Mesothelial cell of epicardium (in vitro differentiated cells): ENCODE results near the gene ZDHHC9. TPM values are rescaled to one million over a fixed set of nuclear protein-coding genes. Genes with fewer than 3 reads are reported as not detected.
A peak's percentile ranks its signal among the peaks of the same experiment; 100 is the strongest.
"Not testable (repeated sequence)": the region's sequence is repeated elsewhere in the genome, so short reads cannot be mapped to it uniquely, and the experiment has no call there.

Experiments
- DNase-seq, 2 experiments: peaks; one replicate each; pipeline ENCODE4 v3.0.0; 2021; ENCODE audit warnings: low spot score in 2 of 2; ENCODE audit not compliant: unreplicated experiment in 2 of 2
- H3K27ac Mint-ChIP-seq: 2 replicates; pipeline ENCODE4 v1.8.0; 2021; ENCODE audit warnings: mixed read lengths
- H3K27me3 Mint-ChIP-seq: 2 replicates; pipeline ENCODE4 v1.8.0; 2021; ENCODE audit warnings: low read depth, mixed read lengths
- H3K36me3 Mint-ChIP-seq: 2 replicates; pipeline ENCODE4 v1.8.0; 2021; ENCODE audit warnings: mixed read lengths
- H3K4me1 Mint-ChIP-seq: 2 replicates; pipeline ENCODE4 v1.8.0; 2021; ENCODE audit warnings: mixed read lengths
- H3K4me3 Mint-ChIP-seq: 2 replicates; pipeline ENCODE4 v1.8.0; 2021; ENCODE audit warnings: mild to moderate bottlenecking, moderate library complexity, mixed read lengths
- H3K9me3 Mint-ChIP-seq: 2 replicates; pipeline ENCODE4 v1.8.0; 2021; ENCODE audit warnings: mixed read lengths
- CTCF ChIP-seq: fragments of 200-600 bp; sonication (generic); IDR thresholded peaks from one replicate; pipeline ENCODE4 v1.5.0; 2021; ENCODE audit warnings: antibody characterized with exemption; ENCODE audit not compliant: unreplicated experiment
- total RNA-seq: library from RNA; stranded (reverse); gene quantifications from 3 replicates; pipeline ENCODE4 v1.2.1, GENCODE V29; 2021

The ZDHHC9 gene
- total RNA-seq, result 30.2 to 33.1 TPM (median 32.2 TPM) in 3 replicates

GRCh38 chrX:129843459-129844306, at the start of gene ZDHHC9:
Gene ZDHHC9 (minus strand): TSS chrX:129843886. CDS start chrX:129841945, 1,941 bp downstream.
- peak; percentile 80 to 91 for DNase-seq
- Mint-ChIP-seq H3K36me3 (no peaks in the 10 kb centered on the region), H3K27ac (peak within 1 kb of the TSS; percentile 93), H3K4me3 (peak within 1 kb of the TSS; percentile 84), H3K27me3 (peaks cover 13% of the 10 kb centered on the region), H3K9me3 (peaks cover 4% of the 10 kb centered on the region), H3K4me1 (peaks cover 15% of the 10 kb centered on the region)
- TF ChIP-seq CTCF, result no peak

GRCh38 chrX:129877401-129877800, 33.7 kb upstream of the ZDHHC9 start:
- H3K4me3 Mint-ChIP-seq, result no peak overlapping the region
- H3K9me3 Mint-ChIP-seq, result peaks cover 20% of the 10 kb centered on the region
- TF ChIP-seq CTCF, result no peak
- H3K4me1 Mint-ChIP-seq, result no peaks in the 10 kb centered on the region
- no peak overlapping the region for H3K27ac Mint-ChIP-seq
- peaks cover 3% of the 10 kb centered on the region for H3K27me3 Mint-ChIP-seq
- DNase-seq, result no peak
- H3K36me3 Mint-ChIP-seq, result no peaks in the 10 kb centered on the region

- no peak overlapping the region for H3K4me3 Mint-ChIP-seq
- H3K4me1 Mint-ChIP-seq, result no peaks in the 10 kb centered on the region
- H3K36me3 Mint-ChIP-seq, result no peaks in the 10 kb centered on the region
- DNase-seq, result no peak
- TF ChIP-seq CTCF, result no peak
- H3K27me3 Mint-ChIP-seq, result no peaks in the 10 kb centered on the region
- H3K27ac Mint-ChIP-seq, result no peak overlapping the region
- peaks cover 20% of the 10 kb centered on the region for H3K9me3 Mint-ChIP-seq
These were observed 33.2 kb upstream of the ZDHHC9 start for GRCh38 chrX:129876771-129877305.

GRCh38 chrX:129875669-129876068, 32.0 kb upstream of the ZDHHC9 start:
- Mint-ChIP-seq H3K36me3 (no peaks in the 10 kb centered on the region), H3K27me3 (peaks cover 2% of the 10 kb centered on the region), H3K27ac (no peak overlapping the region), H3K4me3 (no peak overlapping the region), H3K9me3 (peaks cover 24% of the 10 kb centered on the region), H3K4me1 (no peaks in the 10 kb centered on the region)
- TF ChIP-seq CTCF, result no peak
- DNase-seq, result no peak

- H3K9me3 Mint-ChIP-seq, result peaks cover 27% of the 10 kb centered on the region
These were observed 28.8 kb upstream of the ZDHHC9 start for GRCh38 chrX:129872524-129872923.

GRCh38 chrX:129866321-129866720, 22.6 kb upstream of the ZDHHC9 start:
- H3K4me3 Mint-ChIP-seq, H3K27ac Mint-ChIP-seq, H3K36me3 Mint-ChIP-seq, H3K4me1 Mint-ChIP-seq, DNase-seq: not testable (repeated sequence)
- Mint-ChIP-seq H3K9me3 (peaks cover 27% of the 10 kb centered on the region), H3K27me3 (peaks cover 17% of the 10 kb centered on the region)

More at GRCh38 chrX:129872524-129872923, 28.8 kb upstream of the ZDHHC9 start:
- Mint-ChIP-seq H3K4me1 (no peaks in the 10 kb centered on the region), H3K27ac (no peak overlapping the region), H3K27me3 (peaks cover 5% of the 10 kb centered on the region), H3K4me3 (no peak overlapping the region), H3K36me3 (no peaks in the 10 kb centered on the region)
- no peak for TF ChIP-seq CTCF
- DNase-seq, result no peak

GRCh38 chrX:129859134-129859533, 15.4 kb upstream of the ZDHHC9 start:
- not testable (repeated sequence) for H3K9me3 Mint-ChIP-seq, DNase-seq, H3K36me3 Mint-ChIP-seq, H3K4me3 Mint-ChIP-seq, H3K27ac Mint-ChIP-seq, H3K4me1 Mint-ChIP-seq
- peaks cover 20% of the 10 kb centered on the region for H3K27me3 Mint-ChIP-seq

GRCh38 chrX:129851825-129852224, 8.1 kb upstream of the ZDHHC9 start:
- H3K4me3 Mint-ChIP-seq, H3K36me3 Mint-ChIP-seq, DNase-seq, H3K9me3 Mint-ChIP-seq, H3K4me1 Mint-ChIP-seq, H3K27ac Mint-ChIP-seq: not testable (repeated sequence)
- H3K27me3 Mint-ChIP-seq, result peaks cover 10% of the 10 kb centered on the region
